HTR-8/SVneo (cell line): Measurements from ENCODE around the gene MAGEA6.
"Not testable (repeated sequence)": the region's sequence is repeated elsewhere in the genome, so short reads cannot be mapped to it uniquely, and the experiment has no call there.

Experiments
- DNase-seq: peaks from one replicate; pipeline ENCODE4 v3.0.0; 2011; ENCODE audit warnings: low spot score, mixed read lengths; ENCODE audit not compliant: insufficient read length
- FAIRE-seq: peaks from 2 replicates; lab custom pipeline; 2011; peaks lifted over from hg19 to GRCh38; lab: Jason Lieb, UNC

MAGEA6 gene

DNA sequence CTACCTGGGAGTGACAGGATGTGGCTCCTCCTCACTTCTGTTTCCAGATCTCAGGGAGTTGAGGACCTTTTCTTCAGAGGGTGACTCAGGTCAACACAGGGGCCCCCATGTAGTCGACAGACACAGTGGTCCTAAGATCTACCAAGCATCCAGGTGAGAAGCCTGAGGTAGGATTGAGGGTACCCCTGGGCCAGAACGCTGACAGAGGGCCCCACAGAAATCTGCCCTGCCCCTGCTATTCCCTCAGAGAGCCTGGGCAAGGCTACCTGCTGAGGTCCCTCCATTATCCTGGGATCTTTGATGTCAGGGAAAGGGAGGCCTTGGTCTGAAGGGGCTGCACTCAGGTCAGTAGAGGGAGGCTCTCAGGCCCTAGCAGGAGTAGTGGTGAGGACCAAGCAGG, 34.4 kb downstream of the MAGEA6 start:
- FAIRE-seq (no peak), DNase-seq (no peak)

DNA sequence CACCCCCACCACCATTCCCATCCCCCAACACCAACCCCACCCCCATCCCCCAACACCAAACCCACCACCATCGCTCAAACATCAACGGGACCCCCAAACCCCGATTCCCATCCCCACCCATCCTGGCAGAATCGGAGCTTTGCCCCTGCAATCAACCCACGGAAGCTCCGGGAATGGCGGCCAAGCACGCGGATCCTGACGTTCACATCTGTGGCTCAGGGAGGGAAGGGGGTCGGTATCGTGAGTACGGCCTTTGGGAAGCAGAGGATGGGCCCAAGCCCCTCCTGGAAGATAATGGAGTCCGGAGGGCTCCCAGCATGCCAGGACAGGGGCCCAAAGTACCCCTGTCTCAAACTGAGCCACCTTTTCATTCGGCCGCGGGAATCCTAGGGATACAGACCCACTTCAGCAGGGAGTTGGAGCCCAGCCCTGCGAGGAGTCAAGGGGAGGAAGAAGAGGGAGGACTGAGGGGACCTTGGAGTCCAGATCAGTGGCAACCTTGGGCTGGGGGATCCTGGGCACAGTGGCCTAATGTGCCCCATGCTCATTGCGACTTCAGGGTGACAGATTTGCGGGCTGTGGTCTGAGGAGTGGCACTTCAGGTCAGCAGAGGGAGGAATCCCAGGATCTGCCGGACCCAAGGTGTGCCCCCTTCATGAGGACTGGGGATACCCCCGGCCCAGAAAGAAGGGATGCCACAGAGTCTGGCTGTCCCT, 35.2 kb downstream of the MAGEA6 start:
- FAIRE-seq, DNase-seq: not testable (repeated sequence)

DNA sequence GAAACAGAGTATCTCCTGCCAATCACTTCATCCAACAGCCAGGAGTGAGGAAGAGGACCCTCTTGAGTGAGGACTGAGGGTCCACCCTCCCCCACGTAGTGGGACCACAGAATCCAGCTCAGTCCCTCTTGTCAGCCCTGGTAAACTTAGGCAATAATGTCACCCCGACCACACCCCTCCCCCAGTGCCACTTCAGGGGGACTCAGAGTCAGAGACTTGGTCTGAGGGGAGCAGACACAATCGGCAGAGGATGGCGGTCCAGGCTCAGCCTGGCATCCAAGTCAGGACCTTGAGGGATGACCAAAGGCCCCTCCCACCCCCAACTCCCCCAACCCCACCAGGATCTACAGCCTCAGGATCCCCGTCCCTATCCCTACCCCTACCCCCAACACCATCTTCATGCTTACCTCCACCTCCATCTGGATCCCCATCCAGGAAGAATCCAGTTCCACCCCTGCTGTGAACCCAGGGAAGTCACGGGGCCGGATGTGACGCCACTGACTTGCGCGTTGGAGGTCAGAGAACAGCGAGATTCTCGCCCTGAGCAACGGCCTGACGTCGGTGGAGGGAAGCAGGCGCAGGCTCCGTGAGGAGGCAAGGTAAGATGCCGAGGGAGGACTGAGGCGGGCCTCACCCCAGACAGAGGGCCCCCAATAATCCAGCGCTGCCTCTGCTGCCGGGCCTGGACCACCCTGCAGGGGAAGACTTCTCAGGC, 36.1 kb downstream of the MAGEA6 start, which contains the start of the genes CSAG1 and MAGEA12:
TSS of gene CSAG1 (minus strand) at position 461 of the 715 bp plus-strand sequence. CDS start 1,261 bp downstream, outside the sequence.
TSS of gene MAGEA12 (plus strand) at position 497 of the 715 bp plus-strand sequence. CDS start 2,405 bp downstream, outside the sequence.
- no peak for DNase-seq
- no peak for FAIRE-seq

- no peak for DNase-seq
- no peak for FAIRE-seq
Observed at GRCh38 chrX:152725409-152725808, 44.1 kb downstream of the MAGEA6 start.
